GM08714 (cell line): Measurements from ENCODE around the gene RASSF4.
A peak's percentile ranks its signal among the peaks of the same experiment; 100 is the strongest.
"Not testable (repeated sequence)": the region's sequence is repeated elsewhere in the genome, so short reads cannot be mapped to it uniquely, and the experiment has no call there.

Experiments used
- H3K4me3 ChIP-seq: fragments of 200-500 bp; sonication (Bioruptor generic); 2 replicates; pipeline ENCODE4 v1.5.1; 2014; ENCODE audit warnings: mild to moderate bottlenecking, low read length, inconsistent platforms
- ZNF274 ChIP-seq: IDR thresholded peaks from 2 replicates; pipeline ENCODE4 v1.6.1; 2012; ENCODE audit warnings: mild to moderate bottlenecking, low read depth, low read length

The RASSF4 gene

GRCh38 chr10:44995914-44996669 lies 36.5 kb downstream of the RASSF4 start:
- no peak for TF ChIP-seq ZNF274
- no peak overlapping the region for H3K4me3 ChIP-seq

- H3K4me3 ChIP-seq: no peak overlapping the region
- no peak for TF ChIP-seq ZNF274
These were observed 37.6 kb downstream of the RASSF4 start for GRCh38 chr10:44997105-44997748.

DNA sequence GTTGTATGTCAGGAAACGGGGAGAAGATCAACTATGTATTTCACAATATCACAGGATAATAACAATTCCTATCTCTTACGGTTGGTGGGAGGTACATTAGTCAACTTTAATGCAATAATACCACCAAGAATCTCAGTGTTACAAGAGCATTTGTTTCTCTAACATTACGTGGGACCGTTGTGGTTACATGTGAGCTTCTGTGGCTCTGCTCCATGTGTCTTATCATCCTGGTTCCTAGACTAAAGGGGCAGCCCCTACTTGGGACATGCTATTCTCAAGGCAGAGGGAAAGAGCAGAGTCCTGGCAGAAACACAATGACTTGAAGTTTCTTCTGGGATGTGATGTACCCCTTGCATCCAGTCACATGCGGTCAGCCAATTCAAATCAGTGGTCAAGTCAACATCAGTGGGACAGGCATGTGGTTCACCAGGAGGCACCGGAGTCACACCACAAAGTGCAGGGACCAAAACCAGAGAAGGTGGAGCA lies 38.6 kb downstream of the RASSF4 start:
- H3K4me3 ChIP-seq: no peak overlapping the region
- no peak for TF ChIP-seq ZNF274

DNA sequence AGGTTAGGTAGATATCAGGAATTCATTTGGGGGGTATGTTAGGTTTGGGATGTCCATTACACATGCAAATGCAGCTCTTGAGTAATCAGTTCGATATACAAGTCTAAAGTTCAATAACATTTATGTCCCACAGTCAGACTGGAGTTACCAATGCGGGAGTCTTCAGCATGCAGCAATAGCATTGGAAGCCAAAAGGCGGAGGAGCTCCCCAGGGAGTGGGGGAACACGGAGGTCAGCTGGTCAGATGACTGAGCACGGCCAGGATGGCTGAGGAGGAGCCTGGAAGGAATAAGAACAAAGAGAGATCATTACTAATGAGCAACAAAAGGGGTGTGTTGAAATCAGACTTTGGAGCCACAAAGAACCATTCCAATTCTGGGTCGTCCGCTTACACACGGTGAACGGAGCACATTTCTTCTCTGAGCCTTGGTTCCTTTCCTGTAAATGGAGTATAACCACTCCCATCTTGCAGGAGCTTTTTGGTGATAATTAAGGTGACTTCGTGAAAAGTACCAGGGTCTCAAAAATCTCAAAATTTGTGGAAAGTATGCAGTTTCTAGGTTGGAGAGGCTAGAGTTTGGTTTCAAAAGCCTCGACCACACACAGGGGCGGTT lies 40.6 kb downstream of the RASSF4 start:
- peak overlapping the region; percentile 91; the same call in 1 of the 2 replicates for H3K4me3 ChIP-seq
- no peak for TF ChIP-seq ZNF274

DNA sequence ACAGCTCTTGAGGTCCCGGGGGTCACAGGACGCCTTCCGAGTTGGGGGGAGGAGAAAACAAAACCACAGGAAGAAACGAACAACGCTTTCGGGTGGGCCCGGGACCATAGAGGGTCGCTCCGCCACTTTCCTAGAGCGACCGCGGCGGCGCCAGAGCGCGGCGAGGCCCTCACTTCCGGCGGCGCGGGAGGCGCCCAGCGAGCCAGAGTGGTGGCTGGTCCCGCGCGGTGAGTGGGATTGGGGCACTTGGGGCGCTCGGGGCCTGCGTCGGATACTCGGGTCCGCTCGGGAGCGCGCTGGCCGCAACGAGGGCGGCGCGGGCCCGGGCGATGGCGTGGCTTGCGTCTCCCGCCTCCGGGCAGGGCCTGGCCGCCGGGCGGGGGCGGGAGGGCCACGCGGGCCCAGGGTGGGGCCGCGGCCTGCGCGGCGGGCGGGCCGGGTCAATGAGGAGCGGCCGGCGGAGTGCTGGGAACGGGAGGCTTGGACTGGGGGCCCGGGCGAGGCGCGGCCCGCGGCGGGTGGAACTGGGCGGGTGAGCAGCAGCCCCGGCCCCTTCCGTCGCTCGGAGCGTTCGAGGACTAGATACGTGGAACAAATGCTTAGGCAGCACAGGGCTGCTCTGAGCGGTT lies 41.3 kb downstream of the RASSF4 start, which contains the start of gene ZNF22:
Gene ZNF22 (plus strand): TSS at position 172 of the 629 bp plus-strand sequence. CDS start 2,446 bp downstream, outside the sequence.
- peak within 1 kb of the TSS; percentile 91 for H3K4me3 ChIP-seq
- no peak for TF ChIP-seq ZNF274

GRCh38 chr10:45001381-45002148 lies 42.0 kb downstream of the RASSF4 start:
- no peak for TF ChIP-seq ZNF274

DNA sequence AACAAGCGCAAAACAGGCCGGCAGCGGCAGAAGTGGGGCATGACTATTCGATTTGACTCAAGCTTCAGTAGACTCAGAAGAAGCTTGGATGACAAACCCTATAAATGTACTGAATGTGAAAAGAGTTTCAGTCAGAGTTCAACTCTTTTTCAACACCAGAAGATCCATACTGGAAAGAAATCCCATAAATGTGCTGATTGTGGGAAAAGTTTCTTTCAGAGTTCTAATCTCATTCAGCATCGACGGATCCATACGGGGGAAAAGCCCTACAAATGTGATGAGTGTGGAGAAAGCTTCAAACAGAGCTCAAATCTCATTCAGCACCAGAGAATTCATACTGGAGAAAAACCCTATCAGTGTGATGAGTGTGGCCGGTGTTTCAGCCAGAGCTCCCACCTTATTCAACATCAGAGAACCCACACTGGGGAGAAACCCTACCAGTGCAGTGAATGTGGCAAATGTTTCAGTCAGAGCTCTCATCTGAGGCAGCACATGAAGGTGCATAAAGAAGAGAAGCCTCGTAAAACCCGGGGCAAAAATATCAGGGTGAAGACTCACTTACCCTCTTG lies 43.9 kb downstream of the RASSF4 start:
- TF ChIP-seq ZNF274: peak; percentile 73

More at GRCh38 chr10:45001381-45002148, 42.0 kb downstream of the RASSF4 start:
- peak overlapping the region; percentile 91 for H3K4me3 ChIP-seq

DNA sequence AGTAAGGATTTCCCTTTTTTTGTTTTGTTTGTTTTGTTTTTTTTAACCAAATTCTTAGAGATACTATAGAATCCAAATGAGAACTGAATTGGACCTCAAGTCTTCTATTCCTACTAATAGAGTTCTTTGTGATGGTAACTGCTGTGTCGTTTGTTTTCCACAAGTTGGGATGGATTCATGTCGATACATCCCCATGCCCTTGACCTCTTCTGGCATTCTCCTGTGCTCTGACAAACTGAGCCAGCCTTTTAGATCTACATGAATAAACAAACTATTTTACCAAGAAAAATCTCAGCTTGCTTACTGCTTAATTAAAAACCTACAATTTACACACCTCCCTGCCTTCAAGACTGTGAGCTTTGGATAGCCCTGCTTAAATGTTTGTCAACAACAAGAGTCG lies 45.1 kb downstream of the RASSF4 start:
- no peak for TF ChIP-seq ZNF274
- no peak overlapping the region for H3K4me3 ChIP-seq

More for the DNA sequence above, 43.9 kb downstream of the RASSF4 start:
- H3K4me3 ChIP-seq: no peak overlapping the region

DNA sequence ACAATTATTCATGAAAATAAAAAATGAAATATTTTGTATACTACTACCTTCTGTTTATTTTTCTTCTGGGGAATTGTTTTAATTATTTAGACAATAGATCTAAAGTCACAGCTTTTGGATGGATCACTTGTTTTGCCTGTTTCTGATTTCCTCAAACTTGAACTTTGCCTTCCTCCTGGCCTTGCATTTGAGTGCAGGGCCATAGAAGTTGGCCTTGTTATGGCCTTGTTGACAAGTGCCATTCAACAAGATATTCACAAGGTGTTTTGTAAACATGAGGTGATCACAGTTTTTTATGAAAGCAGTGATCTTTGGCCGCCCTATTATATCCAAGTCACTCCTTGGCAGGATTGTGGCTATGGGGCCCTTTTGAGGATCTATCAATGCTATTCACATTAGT lies 45.7 kb downstream of the RASSF4 start:
- no peak for TF ChIP-seq ZNF274
- no peak overlapping the region for H3K4me3 ChIP-seq

- no peak for TF ChIP-seq ZNF274
- H3K4me3 ChIP-seq: no peak overlapping the region
These were observed 46.9 kb downstream of the RASSF4 start for GRCh38 chr10:45006276-45007030.

- TF ChIP-seq ZNF274: no peak
- no peak overlapping the region for H3K4me3 ChIP-seq
These were observed 49.0 kb downstream of the RASSF4 start for GRCh38 chr10:45008524-45009161.

DNA sequence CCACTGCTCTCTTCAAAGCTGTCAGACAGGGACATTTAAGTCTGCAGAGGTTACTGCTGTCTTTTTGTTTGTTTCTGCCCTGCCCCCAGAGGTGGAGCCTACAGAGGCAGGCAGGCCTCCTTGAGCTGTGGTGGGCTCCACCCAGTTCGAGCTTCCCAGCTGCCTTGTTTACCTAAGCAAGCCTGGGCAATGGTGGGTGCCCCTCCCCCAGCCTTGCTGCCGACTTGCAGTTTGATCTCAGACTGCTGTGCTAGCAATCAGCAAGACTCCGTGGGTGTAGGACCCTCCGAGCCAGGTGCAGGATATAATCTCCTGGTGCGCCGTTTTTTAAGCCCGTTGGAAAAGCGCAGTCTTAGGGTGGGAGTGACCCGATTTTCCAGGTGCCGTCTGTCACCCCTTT lies 55.0 kb downstream of the RASSF4 start:
- not testable (repeated sequence) for H3K4me3 ChIP-seq
